GM08714 (cell line): Measurements from ENCODE around the gene BFAR.
A peak's percentile ranks its signal among the peaks of the same experiment; 100 is the strongest.
"Not testable (repeated sequence)": the region's sequence is repeated elsewhere in the genome, so short reads cannot be mapped to it uniquely, and the experiment has no call there.

Source experiments
- H3K4me3 ChIP-seq: fragments of 200-500 bp; sonication (Bioruptor generic); 2 replicates; pipeline ENCODE4 v1.5.1; 2014; ENCODE audit warnings: mild to moderate bottlenecking, low read length, inconsistent platforms
- ZNF274 ChIP-seq: IDR thresholded peaks from 2 replicates; pipeline ENCODE4 v1.6.1; 2012; ENCODE audit warnings: mild to moderate bottlenecking, low read depth, low read length

Gene BFAR

DNA sequence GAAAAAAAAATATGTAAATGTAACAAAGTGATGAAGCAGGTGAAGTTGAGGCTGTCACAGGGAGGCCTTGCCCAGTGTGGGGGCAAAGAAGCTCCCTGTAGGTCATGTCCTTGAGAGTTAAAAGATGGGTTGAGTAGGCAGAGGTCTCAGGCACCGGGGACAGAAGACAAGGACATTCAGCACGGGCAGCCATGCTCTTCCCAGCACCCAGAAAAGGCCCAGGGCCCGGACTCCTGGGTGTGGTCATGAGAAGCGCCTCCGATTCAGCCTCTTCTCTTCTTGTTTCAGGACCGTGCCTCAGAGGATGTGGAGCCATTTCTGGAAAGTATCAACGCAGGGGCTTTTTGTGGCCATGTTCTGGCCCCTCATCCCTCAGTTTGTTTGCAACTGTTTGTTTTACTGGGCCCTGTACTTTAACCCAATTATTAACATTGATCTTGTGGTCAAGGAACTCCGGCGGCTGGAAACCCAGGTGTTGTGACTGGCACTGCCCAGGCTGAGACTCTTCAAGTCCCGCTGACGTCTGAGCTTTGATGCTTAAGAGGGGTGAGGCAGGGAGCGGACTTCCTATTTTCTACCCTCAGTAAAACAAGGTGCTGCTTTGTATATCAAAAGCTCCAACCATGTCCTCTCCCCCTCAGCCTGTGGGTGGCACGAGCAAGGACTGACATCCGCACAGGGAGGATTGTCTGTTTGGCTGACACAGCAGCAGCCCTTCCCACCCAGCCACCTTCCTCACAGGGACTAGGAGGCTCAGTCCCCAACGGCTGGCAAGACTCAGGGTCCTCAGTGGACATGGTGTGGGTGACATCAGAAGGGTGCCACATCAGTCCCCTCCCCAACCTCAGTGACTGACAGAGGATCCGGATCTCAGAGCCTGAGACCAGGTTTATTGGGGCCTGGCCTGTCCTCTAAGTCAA, 34.9 kb downstream of the BFAR start:
- TF ChIP-seq ZNF274 = no peak
- H3K4me3 ChIP-seq = no peak overlapping the region

DNA sequence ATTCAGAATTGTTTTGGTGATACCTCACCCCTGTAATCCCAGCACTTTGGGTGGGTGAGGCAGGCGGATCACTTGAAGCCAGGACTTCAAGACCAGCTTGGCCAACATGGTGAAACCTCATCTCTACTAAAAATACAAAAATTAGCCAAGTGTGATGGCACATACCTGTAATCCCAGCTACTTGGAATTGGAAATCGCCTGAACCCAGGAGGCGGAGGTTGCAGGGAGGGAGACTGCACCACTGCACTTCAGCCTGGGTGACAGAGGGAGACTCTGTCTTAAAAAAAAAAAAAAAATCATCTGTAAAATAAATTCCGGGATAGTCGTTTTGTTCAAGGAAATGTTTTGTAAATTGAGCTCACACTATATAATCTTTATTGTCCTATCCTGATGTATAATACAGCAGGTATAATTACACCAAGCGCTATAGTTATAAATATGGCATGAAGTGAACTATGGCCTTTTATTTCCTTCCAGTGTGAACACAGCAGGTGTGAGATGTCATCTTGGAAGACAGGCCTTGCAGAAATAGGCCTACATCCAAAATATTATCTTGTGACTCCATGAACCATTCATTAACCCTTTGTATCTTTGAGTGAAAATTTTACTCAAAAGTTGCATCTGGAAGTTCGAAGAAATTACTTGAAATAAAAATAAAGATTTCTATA, 35.9 kb downstream of the BFAR start:
- no peak for TF ChIP-seq ZNF274
- no peak overlapping the region for H3K4me3 ChIP-seq

DNA sequence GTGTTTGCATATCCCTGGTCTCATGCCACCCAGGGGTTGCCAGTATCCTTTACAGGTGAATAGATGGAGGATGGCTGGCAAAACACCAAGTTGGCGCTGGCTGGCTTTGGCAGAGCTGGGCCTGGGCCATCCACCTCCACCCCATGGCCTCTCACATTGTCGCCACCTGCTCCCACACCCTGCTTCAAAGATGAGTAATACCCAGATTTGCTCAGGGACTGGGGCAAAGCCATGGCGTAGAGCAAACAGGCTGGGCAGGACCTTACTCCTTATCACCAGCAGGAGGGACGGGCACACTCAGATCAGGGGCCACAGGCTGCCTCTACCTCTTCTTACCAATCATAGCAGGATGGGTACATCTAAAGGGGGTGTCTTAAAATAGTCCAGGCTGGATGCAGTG, 37.0 kb downstream of the BFAR start:
- no peak for TF ChIP-seq ZNF274

DNA sequence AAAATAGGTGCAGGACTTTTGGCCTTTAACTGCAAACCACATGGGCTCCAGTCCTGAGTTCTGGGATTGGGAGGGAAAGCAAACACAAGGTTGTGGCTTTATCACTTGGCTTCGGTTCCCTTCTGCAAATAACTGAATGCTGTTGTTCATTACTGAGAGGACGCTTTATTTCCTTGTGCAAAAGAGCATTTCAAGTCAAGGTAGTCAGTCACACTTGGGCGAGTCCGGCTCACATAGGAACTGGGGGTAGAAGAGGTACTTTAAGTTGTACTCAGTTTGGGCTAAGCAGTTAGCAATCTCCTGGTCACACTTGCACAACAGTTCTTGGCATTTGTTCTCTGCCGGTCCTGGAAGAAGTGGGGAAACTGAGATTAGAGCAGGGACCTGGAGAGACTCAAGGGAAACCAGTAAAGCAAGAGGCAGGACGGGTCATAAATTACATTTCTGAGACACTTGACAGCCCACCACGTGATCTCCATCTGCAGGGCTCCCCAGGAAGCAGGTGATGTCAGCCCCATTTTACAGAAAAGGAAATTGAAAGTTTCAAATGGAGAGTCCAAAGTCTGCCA, 39.7 kb downstream of the BFAR start:
- TF ChIP-seq ZNF274 = no peak

More for the DNA sequence above, 37.0 kb downstream of the BFAR start:
- H3K4me3 ChIP-seq = no peak overlapping the region

DNA sequence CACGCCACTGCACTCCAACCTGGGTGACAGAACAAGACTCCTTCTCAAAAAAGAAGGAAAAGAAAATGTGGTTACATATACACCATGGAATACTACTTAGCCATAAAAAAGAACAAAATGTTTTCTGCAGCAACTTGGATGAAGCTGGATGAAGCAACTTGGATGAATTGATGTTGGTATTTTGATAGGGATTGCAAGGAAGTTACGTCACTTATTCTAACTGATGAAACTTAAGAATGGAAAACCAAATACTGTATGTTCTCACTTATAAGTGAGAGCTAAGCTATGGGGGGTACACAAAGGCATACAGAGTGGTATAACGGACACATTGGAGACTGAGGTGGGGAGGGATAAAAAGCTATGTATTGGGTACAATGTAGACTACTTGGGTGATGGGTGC, 43.9 kb downstream of the BFAR start:
- no peak for TF ChIP-seq ZNF274
- H3K4me3 ChIP-seq = no peak overlapping the region

More for the DNA sequence above, 39.7 kb downstream of the BFAR start:
- peak overlapping the region; percentile 13; the same call in 1 of the 2 replicates for H3K4me3 ChIP-seq

DNA sequence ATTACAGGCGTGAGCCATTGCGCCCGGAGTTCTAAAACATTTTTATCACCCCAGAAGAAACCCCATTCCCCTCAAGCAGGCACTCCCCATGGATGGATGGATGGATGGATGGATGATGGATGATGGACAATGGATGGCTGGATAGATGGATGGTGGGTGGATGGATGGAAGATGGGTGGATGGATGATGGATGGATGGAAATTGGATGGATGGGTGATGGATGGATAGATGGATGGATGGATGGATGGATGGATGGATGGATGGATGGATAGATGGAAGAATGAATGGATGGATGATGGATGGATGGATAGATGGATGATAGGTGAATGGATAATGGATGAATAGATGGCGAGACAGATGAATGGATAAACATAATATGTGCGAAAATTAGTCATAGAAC, 44.9 kb downstream of the BFAR start:
- H3K4me3 ChIP-seq = no peak overlapping the region
- TF ChIP-seq ZNF274 = no peak

DNA sequence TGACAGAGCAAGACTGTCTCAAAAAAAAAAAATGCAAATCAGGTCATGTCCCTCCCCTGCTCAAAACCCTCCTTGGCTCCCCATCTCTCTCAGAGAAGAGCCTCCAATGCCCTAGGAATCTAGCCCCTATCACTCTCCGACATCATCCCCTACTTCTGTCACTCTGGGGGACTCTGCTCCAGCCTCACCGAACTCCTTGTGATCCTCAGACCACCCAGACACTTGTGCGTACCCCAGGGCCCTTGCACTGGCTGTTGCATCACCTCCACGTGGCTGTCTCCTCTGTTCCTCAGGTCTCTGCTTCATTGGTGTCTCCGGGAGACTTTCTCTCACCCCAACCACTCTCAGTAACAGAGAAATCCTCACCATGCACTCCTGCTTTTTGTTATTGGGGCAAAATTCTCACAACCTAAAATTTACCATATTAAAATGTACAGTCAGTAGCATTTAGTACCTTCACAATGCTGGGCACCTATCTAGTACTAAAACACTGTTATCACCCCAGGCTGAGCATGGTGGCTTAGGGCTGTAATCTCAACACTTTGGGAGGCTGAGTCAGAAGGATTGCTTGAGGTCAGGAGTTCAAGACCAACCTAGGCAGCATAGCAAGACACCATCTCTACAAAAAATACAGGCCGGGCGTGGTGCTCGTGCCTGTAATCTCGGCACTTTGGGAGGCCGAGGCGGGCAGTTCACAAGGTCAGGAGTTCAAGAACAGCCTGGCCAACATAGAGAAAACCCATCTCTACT, 46.2 kb downstream of the BFAR start:
- TF ChIP-seq ZNF274 = no peak
- no peak overlapping the region for H3K4me3 ChIP-seq

DNA sequence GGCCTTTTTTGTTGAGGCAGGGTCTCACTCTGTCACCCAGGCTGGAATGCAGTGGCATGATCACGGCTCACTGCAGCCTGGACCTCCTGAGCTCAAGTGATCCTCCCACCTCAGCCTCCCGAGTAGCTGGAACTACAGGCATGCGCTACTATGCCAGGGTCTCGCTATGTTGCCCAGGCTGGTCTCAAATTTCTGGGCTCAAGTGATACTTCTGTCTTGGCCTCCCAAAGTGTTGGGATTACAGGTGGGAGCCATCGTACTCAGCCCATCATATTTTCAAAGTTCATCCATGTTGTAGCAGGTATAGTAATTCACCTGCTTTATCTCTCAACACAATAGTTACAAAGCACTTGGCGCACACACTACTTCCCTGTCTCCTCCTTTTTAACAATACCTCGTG, 47.6 kb downstream of the BFAR start:
- H3K4me3 ChIP-seq = not testable (repeated sequence)

DNA sequence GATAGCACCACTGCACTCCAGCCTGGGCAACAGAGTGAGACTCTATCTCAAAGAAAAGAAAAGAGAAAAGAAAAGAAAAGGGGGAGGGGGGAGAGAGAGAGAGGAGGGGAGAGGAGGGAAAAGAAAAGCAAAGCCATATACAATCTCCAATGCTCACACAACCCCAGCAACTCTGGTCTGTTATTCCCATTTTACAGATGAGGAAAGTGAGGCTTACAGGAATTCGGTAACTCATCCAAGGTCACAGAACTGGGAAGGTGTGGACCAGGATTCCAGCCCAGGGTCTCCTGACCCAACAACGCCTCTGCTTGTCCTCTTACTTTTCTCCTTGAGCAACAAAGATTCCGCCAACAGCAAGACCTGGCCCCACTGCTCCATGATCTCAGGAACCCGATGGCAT, 48.4 kb downstream of the BFAR start:
- TF ChIP-seq ZNF274 = no peak
- no peak overlapping the region for H3K4me3 ChIP-seq

DNA sequence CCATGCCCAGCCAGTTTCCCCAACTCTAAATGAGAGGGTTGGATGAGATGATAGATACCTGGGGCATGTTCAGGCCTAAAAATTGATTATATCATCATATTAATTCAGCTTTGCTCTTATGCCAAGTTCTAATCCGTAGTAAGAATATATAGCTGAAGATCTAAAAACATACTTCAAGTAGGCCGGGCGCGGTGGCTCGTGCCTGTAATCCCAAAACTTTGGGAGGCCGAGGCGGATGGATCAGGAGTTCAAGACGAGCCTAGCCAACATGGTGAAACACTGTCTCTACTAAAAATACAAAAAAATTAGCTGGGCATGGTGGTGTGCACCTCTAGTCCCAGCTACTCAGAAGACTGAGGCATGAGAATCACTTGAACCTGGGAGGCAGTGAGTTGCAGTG, 49.4 kb downstream of the BFAR start:
- TF ChIP-seq ZNF274 = no peak
- H3K4me3 ChIP-seq = no peak overlapping the region

DNA sequence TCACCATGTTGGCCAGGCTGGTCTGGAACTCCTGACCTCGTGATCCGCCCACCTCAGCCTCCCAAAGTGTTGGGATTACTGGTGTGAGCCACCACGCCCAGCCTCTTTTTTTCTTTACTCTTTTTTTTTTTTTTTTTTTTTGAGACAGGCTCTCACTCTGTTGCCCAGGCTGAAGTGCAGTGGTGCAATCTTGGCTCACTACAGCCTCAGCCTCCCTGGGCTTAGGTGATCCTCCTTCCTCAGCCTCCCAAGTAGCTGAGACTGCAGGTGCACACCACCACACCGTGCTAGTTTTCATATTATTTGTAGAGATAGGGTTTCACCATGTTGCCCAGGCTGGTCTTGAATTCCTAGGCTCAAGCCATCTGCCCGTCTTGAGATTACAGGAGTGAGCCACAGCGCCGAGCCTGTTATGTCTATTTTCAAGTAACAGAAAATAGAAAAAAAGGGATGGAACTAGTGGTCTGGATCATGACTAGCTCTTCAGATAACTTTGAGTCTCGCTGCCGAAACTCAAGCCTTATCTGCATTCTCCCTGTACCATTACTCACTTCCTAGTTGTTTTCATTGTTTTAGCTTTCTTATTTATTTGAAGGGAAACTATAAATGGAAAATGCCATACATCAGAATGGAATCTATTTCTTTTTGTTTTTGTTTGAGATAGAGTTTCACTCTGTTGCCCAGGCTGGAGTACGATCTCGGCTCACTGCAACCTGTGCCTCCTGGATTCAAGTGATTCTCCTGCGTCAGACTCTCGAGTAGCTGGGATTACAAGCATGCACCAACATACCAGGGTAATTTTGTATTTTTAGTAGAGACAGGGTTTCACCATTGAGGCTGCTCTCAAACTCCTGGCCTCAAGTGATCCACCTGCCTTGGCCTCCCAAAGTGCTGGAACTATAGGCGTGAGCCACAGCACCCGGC, 53.4 kb downstream of the BFAR start:
- H3K4me3 ChIP-seq = not testable (repeated sequence)

DNA sequence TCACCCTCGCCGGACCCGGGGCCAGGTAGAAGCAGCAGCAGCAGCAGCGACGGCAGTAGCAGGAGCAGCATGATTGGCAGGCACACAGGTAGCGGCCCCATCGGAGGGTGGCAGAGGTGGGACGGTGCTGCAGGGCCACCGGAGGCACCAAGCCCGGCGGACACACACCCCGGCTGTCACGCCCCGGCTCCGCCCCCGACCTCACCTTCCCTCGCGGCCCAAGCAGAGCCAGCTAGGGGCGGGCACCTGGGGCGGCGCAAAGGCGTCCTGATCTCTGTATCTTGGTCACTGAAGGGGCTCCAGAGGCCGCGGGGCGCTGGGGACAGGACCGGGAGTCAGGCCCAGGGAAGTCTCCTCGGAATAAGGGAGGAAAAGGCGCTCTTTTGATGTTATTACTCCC, 61.4 kb downstream of the BFAR start, which contains the start of gene PLA2G10:
PLA2G10 (minus strand) TSS at position 180 of the 400 bp plus-strand sequence; CDS start at position 101, 79 bp downstream.
- H3K4me3 ChIP-seq = not testable (repeated sequence)

DNA sequence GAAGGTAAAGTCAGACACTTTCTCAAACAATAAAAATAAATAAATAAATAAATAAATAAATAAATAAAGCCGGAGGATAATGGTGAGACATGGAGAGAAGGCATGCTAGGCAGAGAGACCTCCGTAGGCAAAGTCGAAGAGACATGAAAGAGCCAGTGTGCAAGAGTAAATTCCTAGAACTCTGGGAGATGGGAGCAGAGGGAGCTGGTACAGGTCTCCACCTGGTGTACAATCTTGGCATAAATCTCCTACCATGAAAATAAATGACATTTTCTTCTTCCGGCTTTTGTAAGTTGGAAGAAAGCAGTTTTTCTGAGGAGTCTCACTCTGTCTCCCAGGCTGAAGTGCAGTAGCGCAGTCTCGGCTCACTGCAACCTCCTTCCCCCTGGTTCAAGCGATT, 69.1 kb downstream of the BFAR start:
- not testable (repeated sequence) for H3K4me3 ChIP-seq

DNA sequence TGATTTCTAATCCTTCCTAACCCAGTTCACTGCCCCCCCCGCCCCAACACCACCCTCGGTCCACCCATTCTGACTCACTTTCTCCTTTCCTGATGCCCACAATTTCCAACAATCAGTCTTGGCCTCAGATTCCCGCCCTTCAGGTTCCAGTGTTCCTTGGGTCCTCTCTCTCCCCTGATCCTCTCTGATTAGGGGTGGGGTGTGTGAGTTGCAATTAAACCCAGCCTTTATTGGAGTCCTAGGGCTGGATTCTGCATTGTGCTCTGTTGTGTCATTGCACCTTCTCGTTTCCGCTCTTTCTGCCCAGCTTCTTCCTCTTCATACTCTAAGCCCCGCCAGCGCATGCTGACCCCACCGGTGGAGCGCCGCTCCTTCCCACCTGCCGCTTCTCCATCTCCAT, 69.9 kb downstream of the BFAR start:
- not testable (repeated sequence) for H3K4me3 ChIP-seq

DNA sequence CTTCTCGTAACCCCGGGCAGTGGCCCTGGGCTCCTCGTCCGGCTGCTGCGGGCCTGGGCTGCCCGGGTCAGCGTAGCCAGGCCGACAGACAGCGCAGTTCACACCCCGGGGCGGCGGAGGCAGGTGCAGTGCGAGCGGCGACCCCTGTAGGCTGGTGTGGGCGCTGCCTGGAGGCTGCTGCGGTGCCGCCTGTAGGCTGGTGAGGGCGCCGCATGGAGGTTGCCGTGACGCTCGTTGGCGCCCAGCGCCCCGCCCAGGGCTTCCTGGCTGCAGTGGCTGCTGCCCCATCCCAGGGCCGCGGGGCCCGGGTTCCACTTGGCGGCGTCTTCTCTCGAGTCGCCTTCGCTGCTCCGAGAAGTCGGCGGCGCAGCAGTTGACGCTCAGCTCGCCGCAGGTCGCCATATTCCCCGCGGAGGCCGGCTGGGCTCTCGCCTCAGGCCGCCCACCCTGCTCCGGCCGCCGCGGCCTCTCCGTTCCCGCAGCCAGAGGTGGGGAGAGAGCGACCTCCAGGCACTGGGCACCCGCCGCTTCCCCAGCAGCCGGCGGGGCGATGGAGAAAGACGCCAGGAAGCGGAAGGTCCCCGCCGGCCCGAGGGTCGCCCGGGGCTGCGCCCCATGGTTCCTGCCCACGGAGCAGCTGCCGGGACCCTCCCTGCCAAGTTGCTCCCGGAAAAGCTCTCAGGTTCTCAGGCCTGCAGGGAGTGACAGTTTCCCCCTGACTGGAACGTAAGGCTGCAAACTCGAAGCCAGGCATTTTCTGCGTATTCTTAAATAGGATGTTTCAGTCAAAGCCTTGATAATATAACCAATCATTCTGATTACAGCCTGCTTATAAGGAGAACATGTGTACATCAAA, 70.6 kb downstream of the BFAR start, which contains the start of gene NPIPA3:
NPIPA3 (plus strand) TSS at position 256 of the 856 bp plus-strand sequence. CDS start 5,533 bp downstream, outside the sequence.
- H3K4me3 ChIP-seq = not testable (repeated sequence)
